GM12872 (cell line): ENCODE measurements around the gene SPHK2.

ENCODE experiments used
- TF ChIP-seq, protein P1 (sequence below): IDR thresholded peaks from 3 replicates; pipeline ENCODE4 v1.5.1; 2011; ENCODE audit warnings: low read depth, mild to moderate bottlenecking, low read length, moderate library complexity; ENCODE audit not compliant: insufficient read depth

Gene SPHK2

DNA sequence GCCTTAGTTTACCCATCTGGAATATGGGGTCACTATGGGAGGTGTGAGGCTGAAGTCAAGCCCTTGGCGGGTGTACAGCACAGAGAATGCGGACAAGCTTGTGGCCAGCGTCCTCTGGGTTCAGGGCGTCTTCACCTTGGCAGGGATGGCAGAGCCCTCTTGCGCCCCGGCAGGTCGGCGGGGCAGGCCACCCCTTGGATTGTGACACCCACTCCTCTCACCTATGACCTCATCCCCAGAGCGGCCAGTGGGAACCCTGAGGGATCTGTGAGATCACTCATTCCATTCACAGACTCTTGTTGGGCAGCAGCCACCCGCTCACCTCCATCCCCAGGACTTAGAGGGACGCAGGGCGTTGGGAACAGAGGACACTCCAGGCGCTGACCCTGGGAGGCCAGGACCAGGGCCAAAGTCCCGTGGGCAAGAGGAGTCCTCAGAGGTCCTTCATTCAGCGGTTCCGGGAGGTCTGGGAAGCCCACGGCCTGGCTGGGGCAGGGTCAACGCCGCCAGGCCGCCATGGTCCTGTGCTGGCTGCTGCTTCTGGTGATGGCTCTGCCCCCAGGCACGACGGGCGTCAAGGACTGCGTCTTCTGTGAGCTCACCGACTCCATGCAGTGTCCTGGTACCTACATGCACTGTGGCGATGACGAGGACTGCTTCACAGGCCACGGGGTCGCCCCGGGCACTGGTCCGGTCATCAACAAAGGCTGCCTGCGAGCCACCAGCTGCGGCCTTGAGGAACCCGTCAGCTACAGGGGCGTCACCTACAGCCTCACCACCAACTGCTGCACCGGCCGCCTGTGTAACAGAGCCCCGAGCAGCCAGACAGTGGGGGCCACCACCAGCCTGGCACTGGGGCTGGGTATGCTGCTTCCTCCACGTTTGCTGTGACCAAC is 12.6 kb upstream of the SPHK2 start, which contains the start of gene SPACA4:
SPACA4 (plus strand) TSS at position 280 of the 896 bp plus-strand sequence; CDS start at position 517, 237 bp downstream.
- TF ChIP-seq, protein P1, sequence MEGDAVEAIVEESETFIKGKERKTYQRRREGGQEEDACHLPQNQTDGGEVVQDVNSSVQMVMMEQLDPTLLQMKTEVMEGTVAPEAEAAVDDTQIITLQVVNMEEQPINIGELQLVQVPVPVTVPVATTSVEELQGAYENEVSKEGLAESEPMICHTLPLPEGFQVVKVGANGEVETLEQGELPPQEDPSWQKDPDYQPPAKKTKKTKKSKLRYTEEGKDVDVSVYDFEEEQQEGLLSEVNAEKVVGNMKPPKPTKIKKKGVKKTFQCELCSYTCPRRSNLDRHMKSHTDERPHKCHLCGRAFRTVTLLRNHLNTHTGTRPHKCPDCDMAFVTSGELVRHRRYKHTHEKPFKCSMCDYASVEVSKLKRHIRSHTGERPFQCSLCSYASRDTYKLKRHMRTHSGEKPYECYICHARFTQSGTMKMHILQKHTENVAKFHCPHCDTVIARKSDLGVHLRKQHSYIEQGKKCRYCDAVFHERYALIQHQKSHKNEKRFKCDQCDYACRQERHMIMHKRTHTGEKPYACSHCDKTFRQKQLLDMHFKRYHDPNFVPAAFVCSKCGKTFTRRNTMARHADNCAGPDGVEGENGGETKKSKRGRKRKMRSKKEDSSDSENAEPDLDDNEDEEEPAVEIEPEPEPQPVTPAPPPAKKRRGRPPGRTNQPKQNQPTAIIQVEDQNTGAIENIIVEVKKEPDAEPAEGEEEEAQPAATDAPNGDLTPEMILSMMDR, result no peak

DNA sequence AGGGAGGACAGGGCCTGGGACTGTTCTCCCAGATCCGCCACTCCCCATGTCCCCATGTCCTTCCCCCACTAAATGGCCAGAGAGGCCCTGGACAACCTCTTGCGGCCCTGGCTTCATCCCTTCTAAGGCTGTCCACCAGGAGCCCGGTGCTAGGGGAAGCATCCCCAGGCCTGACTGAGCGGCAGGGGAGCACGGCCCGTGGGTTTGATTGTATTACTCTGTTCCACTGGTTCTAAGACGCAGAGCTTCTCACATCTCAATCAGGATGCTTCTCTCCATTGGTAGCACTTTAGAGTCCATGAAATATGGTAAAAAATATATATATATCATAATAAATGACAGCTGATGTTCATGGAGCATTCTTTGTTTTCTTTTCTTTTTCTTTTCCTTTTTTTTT is 11.9 kb upstream of the SPHK2 start:
- TF ChIP-seq, protein P1, result no peak

DNA sequence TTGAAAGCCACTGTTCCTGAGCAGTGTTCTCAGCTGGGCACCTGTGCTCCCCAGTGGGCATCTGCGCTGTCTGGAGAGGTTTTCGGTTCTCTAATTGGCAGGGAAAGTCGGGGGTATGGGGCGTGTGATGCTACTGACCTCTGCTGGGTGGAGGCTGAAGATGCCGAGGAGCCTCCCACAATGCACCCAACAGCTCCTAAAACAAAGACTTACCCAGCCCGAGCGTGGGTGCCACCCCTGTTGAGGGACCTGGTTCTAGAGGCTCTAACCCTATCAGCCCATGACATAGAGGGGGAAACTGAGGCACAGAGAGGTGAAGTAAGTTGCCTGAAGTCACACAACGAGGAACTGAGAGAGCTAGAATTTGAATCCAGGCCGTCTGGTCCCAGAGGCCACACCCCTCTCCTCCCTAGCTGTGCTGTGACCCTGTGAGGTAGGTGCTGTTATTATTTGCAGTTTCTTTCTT is 10.5 kb upstream of the SPHK2 start:
- TF ChIP-seq, protein P1, result peak; percentile 90

- TF ChIP-seq, protein P1, result no peak
Measured at GRCh38 chr19:48609571-48610108, 9.7 kb upstream of the SPHK2 start.

GRCh38 chr19:48611872-48612271 is 7.4 kb upstream of the SPHK2 start:
- TF ChIP-seq, protein P1, result no peak

GRCh38 chr19:48613024-48613851 is 6.1 kb upstream of the SPHK2 start:
- TF ChIP-seq, protein P1, result no peak
